HepG2 (cell line): ENCODE results near the gene HYAL2. TPM values are rescaled to one million over a fixed set of nuclear protein-coding genes. Genes with fewer than 3 reads are reported as not detected.

Experiments used
- CCDC6 ChIP-seq: sonication (generic); formaldehyde crosslinking; IDR thresholded peaks from 2 replicates; pipeline ENCODE4 v1.8.1; 2022; ENCODE audit warnings: mild to moderate bottlenecking, missing genetic modification reagents, moderate library complexity
- EHMT2 ChIP-seq: fragments of 200-600 bp; sonication (generic); IDR thresholded peaks from 2 replicates; pipeline ENCODE4 v1.7.0; 2017; ENCODE audit warnings: antibody characterized with exemption, low read depth, low read length, borderline replicate concordance
- FOXA3 ChIP-seq: IDR thresholded peaks from 2 replicates; pipeline ENCODE4 v1.6.1; 2016; ENCODE audit warnings: missing genetic modification reagents, missing compliant biosample characterization
- FOXO1 ChIP-seq: sonication (generic); formaldehyde crosslinking; IDR thresholded peaks from 2 replicates; pipeline ENCODE4 v1.4.0; 2020; ENCODE audit warnings: missing genetic modification reagents
- HNRNPUL1 ChIP-seq: fragments of 200-400 bp; formaldehyde crosslinking; IDR thresholded peaks from 2 replicates; pipeline ENCODE4 v1.6.1; 2017; ENCODE audit warnings: low read depth, mild to moderate bottlenecking, low read length, moderate library complexity
- MIXL1 ChIP-seq: IDR thresholded peaks from 2 replicates; pipeline ENCODE4 v1.6.1; 2016
- NRL ChIP-seq: sonication (generic); formaldehyde crosslinking; IDR thresholded peaks from 2 replicates; pipeline ENCODE4 v1.5.0; 2020; ENCODE audit warnings: missing genetic modification reagents, mild to moderate bottlenecking, moderate library complexity, borderline replicate concordance
- REPIN1 ChIP-seq: sonication (generic); formaldehyde crosslinking; IDR thresholded peaks from 2 replicates; pipeline ENCODE4 v1.8.0; 2022; ENCODE audit warnings: missing genetic modification reagents, low read depth, mild to moderate bottlenecking, borderline replicate concordance
- RFX3 ChIP-seq: IDR thresholded peaks from 2 replicates; pipeline ENCODE4 v1.6.1; 2016; ENCODE audit warnings: missing biosample characterization, missing genetic modification reagents
- SRSF4 ChIP-seq: fragments of 200-400 bp; formaldehyde crosslinking; IDR thresholded peaks from one replicate; pipeline ENCODE4 v1.6.1; 2018; ENCODE audit warnings: mild to moderate bottlenecking, low read depth, low read length, moderate library complexity; ENCODE audit not compliant: poor library complexity, severe bottlenecking
- SUZ12 ChIP-seq: fragments of 150-350 bp; IDR thresholded peaks from 2 replicates; pipeline ENCODE4 v1.6.1; 2014; ENCODE audit warnings: low read depth, low read length
- ZMYM2 ChIP-seq: sonication (generic); formaldehyde crosslinking; IDR thresholded peaks from 2 replicates; pipeline ENCODE4 v1.8.0; 2022; ENCODE audit warnings: mild to moderate bottlenecking, missing genetic modification reagents
- ZNF263 ChIP-seq: sonication (generic); formaldehyde crosslinking; IDR thresholded peaks from 2 replicates; pipeline ENCODE4 v1.4.0; 2020; ENCODE audit warnings: missing genetic modification reagents
- ZNF468 ChIP-seq: sonication (generic); formaldehyde crosslinking; IDR thresholded peaks from 2 replicates; pipeline ENCODE4 v1.8.0; 2022; ENCODE audit warnings: mild to moderate bottlenecking, moderate library complexity, missing genetic modification reagents
- ZNF780A ChIP-seq: sonication (generic); formaldehyde crosslinking; IDR thresholded peaks from 2 replicates; pipeline ENCODE4 v1.8.0; 2022; ENCODE audit warnings: mild to moderate bottlenecking, missing genetic modification reagents, moderate library complexity
- ZNF83 ChIP-seq: sonication (generic); formaldehyde crosslinking; IDR thresholded peaks from 2 replicates; pipeline ENCODE4 v1.4.0; 2020; ENCODE audit warnings: missing genetic modification reagents, mild to moderate bottlenecking, borderline replicate concordance
- polyA plus RNA-seq, 8 experiments: library from polyadenylated mRNA; depleted of rRNA in 3 of 8; stranded (reverse) in 7 of 8; unstranded in 1 of 8; fragments of >200 nt; fragmentation: Illumina TruSeq in 4 of 8; extraction: Trizol in 4 of 8; gene quantifications; 2 replicates each; pipeline versions ENCODE4 v1.2.1 to v1.2.3, GENCODE V29; 2011 to 2016; ENCODE audit warnings: low read depth in 4 of 8, missing spikeins in 1 of 8, mixed read lengths in 1 of 8; ENCODE audit not compliant: insufficient read depth in 1 of 8
- total RNA-seq, 5 experiments: library from RNA; depleted of rRNA; stranded (reverse); fragments of >200 nt; fragmentation: Illumina TruSeq; extraction: Trizol; gene quantifications; 2 replicates each; pipeline ENCODE4 v1.2.3, GENCODE V29; 2016; ENCODE audit warnings: low read depth in 1 of 5
- TF ChIP-seq, protein P1 (sequence below): IDR thresholded peaks from 2 replicates; pipeline ENCODE4 v1.6.1; 2016; ENCODE audit warnings: mild to moderate bottlenecking
- TF ChIP-seq, protein P2 (sequence below), 2 experiments: sonication (generic) in 1 of 2; formaldehyde crosslinking in 1 of 2; IDR thresholded peaks; 2 replicates each; pipeline versions ENCODE4 v1.4.0 to v1.6.1; 2018 to 2020; ENCODE audit warnings: missing genetic modification reagents in 2 of 2, borderline replicate concordance in 1 of 2, low read depth in 1 of 2, mild to moderate bottlenecking in 1 of 2, missing biosample characterization in 1 of 2
- TF ChIP-seq, protein P3 (sequence below): IDR thresholded peaks from 2 replicates; pipeline ENCODE4 v1.6.1; 2016; ENCODE audit warnings: missing genetic modification reagents, missing compliant biosample characterization
- TF ChIP-seq, protein P4 (sequence below): sonication (generic); formaldehyde crosslinking; IDR thresholded peaks from 2 replicates; pipeline ENCODE4 v1.4.0; 2020; ENCODE audit warnings: low read depth, mild to moderate bottlenecking, missing genetic modification reagents
- TF ChIP-seq, protein P5 (sequence below): sonication (generic); formaldehyde crosslinking; IDR thresholded peaks from 2 replicates; pipeline ENCODE4 v1.4.0; 2020; ENCODE audit warnings: missing genetic modification reagents

HYAL2 gene
- total and polyA plus RNA-seq, 2 of the 13 experiments (the other 11 are each of a cell fraction or from before 2014, with no cell fraction given), result 76.2 to 102 TPM

GRCh38 chr3:50292159-50293078, 30.1 kb downstream of the HYAL2 start, which contains the start of gene IFRD2 (continued):
- TF ChIP-seq ZNF263, result peak; percentile 79
- no peak for TF ChIP-seq CCDC6
- TF ChIP-seq, protein P1, sequence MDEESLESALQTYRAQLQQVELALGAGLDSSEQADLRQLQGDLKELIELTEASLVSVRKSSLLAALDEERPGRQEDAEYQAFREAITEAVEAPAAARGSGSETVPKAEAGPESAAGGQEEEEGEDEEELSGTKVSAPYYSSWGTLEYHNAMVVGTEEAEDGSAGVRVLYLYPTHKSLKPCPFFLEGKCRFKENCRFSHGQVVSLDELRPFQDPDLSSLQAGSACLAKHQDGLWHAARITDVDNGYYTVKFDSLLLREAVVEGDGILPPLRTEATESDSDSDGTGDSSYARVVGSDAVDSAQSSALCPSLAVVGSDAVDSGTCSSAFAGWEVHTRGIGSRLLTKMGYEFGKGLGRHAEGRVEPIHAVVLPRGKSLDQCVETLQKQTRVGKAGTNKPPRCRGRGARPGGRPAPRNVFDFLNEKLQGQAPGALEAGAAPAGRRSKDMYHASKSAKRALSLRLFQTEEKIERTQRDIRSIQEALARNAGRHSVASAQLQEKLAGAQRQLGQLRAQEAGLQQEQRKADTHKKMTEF, result peak; percentile 86
- TF ChIP-seq REPIN1, result no peak; the same call in 1 of the 2 replicates
- no peak for TF ChIP-seq ZMYM2
- TF ChIP-seq FOXO1 (CRISPR knock-in tag), result peak; percentile 58; the same call in 1 of the 2 replicates
- TF ChIP-seq, protein P2, sequence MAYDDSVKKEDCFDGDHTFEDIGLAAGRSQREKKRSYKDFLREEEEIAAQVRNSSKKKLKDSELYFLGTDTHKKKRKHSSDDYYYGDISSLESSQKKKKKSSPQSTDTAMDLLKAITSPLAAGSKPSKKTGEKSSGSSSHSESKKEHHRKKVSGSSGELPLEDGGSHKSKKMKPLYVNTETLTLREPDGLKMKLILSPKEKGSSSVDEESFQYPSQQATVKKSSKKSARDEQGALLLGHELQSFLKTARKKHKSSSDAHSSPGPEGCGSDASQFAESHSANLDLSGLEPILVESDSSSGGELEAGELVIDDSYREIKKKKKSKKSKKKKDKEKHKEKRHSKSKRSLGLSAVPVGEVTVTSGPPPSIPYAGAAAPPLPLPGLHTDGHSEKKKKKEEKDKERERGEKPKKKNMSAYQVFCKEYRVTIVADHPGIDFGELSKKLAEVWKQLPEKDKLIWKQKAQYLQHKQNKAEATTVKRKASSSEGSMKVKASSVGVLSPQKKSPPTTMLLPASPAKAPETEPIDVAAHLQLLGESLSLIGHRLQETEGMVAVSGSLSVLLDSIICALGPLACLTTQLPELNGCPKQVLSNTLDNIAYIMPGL (CRISPR knock-in tag; IDR thresholded peaks at IDR 0.05; ENCODE audit: borderline replicate concordance in 1 of 2, low read depth in 1 of 2), result no peak; a peak in 2 of 4 replicates
- no peak; the same call in 1 of the 2 replicates for TF ChIP-seq NRL (CRISPR knock-in tag)
- TF ChIP-seq, protein P3, sequence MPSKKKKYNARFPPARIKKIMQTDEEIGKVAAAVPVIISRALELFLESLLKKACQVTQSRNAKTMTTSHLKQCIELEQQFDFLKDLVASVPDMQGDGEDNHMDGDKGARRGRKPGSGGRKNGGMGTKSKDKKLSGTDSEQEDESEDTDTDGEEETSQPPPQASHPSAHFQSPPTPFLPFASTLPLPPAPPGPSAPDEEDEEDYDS (CRISPR knock-in tag), result no peak; the same call in 1 of the 2 replicates
- TF ChIP-seq SUZ12, result peak; percentile 100
- TF ChIP-seq, protein P4, sequence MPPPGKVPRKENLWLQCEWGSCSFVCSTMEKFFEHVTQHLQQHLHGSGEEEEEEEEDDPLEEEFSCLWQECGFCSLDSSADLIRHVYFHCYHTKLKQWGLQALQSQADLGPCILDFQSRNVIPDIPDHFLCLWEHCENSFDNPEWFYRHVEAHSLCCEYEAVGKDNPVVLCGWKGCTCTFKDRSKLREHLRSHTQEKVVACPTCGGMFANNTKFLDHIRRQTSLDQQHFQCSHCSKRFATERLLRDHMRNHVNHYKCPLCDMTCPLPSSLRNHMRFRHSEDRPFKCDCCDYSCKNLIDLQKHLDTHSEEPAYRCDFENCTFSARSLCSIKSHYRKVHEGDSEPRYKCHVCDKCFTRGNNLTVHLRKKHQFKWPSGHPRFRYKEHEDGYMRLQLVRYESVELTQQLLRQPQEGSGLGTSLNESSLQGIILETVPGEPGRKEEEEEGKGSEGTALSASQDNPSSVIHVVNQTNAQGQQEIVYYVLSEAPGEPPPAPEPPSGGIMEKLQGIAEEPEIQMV, result 0 out of 2 replicates have a peak, but pooled peaks have one; percentile 33
- TF ChIP-seq SRSF4, result no peak
- 0 out of 2 replicates have a peak, but pooled peaks have one; percentile 35 for TF ChIP-seq MIXL1 (CRISPR knock-in tag)
- no peak; the same call in 1 of the 2 replicates for TF ChIP-seq HNRNPUL1
- no peak; the same call in 1 of the 2 replicates for TF ChIP-seq ZNF780A (CRISPR knock-in tag)
- TF ChIP-seq FOXA3 (CRISPR knock-in tag), result peak; percentile 65; the same call in 1 of the 2 replicates
- TF ChIP-seq, protein P5, sequence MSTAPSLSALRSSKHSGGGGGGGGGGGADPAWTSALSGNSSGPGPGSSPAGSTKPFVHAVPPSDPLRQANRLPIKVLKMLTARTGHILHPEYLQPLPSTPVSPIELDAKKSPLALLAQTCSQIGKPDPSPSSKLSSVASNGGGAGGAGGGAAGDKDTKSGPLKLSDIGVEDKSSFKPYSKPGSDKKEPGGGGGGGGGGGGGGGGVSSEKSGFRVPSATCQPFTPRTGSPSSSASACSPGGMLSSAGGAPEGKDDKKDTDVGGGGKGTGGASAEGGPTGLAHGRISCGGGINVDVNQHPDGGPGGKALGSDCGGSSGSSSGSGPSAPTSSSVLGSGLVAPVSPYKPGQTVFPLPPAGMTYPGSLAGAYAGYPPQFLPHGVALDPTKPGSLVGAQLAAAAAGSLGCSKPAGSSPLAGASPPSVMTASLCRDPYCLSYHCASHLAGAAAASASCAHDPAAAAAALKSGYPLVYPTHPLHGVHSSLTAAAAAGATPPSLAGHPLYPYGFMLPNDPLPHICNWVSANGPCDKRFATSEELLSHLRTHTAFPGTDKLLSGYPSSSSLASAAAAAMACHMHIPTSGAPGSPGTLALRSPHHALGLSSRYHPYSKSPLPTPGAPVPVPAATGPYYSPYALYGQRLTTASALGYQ (CRISPR knock-in tag), result no peak
- TF ChIP-seq ZNF468 (CRISPR knock-in tag), result no peak
- no peak for TF ChIP-seq EHMT2
- TF ChIP-seq ZNF83, result no peak
- TF ChIP-seq RFX3, result no peak
